Activated gamma-delta T cell treated with Interleukin-2 at 50 U/mL for 16 hours (primary cell): ENCODE data around the gene TAF11L14.
"Not testable (repeated sequence)": the region's sequence is repeated elsewhere in the genome, so short reads cannot be mapped to it uniquely, and the experiment has no call there.

Experiments
- DNase-seq: peaks from one replicate; pipeline ENCODE4 v3.0.0-alpha.2; 2020

TAF11L14 gene

DNA sequence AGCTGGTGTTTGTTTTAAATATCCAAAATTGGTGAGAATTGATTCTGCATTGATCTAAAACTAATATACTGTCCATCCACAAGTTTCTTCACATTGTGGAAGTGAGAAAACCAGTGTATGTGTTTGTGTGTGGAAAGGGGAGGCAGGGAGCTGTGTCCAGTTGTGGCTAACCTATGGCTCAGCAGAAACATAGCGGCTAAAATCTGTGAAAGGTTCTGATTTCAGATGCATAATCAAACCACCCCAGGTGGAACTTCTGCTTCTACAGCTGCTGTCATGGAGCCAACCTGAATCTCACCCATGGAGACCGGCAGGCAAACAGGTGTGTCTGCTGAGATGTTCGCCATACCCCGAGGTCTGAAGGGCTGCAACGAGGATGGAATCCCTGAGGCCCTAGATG is at the start of gene TAF11L14:
Gene TAF11L14 (plus strand): TSS at position 301 of the 400 bp plus-strand sequence.
- no peak for DNase-seq

GRCh38 chr5:17585658-17586057 is 48.6 kb upstream of the TAF11L14 start, which contains the start of gene TAF11L7:
TAF11L7 (minus strand) TSS chr5:17585758.
- DNase-seq = not testable (repeated sequence)

DNA sequence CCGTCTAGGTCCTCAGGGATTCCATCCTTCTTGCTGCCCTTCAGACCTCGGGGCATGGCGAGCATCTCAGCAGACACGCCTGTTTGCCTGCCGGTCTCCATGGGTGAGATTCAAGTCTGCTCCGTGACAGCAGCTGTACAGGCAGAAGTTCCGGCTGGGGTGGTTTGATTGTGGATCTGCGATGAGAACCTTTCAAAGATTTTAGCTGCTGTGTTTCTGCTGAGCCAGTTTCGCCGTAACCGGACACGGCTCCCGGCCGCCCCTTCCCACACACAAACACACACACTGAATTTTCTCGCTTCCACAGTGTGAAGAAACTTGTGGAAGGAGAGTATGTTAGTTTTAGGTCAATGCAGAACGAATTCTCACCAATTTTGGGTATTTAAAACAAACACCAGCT is 43.4 kb upstream of the TAF11L14 start, which contains the start of gene TAF11L8:
Gene TAF11L8 (minus strand): TSS at position 101 of the 400 bp plus-strand sequence.
- not testable (repeated sequence) for DNase-seq

- DNase-seq = not testable (repeated sequence)
Observed at GRCh38 chr5:17594255-17594654, 40.0 kb upstream of the TAF11L14 start, which contains the start of gene TAF11L9. TAF11L9 (minus strand) TSS chr5:17594394.

- DNase-seq = not testable (repeated sequence)
Observed at GRCh38 chr5:17597728-17598127, 36.5 kb upstream of the TAF11L14 start, which contains the start of gene TAF11L10. TAF11L10 (minus strand) TSS chr5:17597828.

GRCh38 chr5:17603880-17604279 is 30.4 kb upstream of the TAF11L14 start, which contains the start of gene TAF11L11:
TAF11L11 (plus strand) TSS chr5:17604183.
- DNase-seq = not testable (repeated sequence)

GRCh38 chr5:17604951-17605350 is 29.3 kb upstream of the TAF11L14 start:
- no peak for DNase-seq

DNA sequence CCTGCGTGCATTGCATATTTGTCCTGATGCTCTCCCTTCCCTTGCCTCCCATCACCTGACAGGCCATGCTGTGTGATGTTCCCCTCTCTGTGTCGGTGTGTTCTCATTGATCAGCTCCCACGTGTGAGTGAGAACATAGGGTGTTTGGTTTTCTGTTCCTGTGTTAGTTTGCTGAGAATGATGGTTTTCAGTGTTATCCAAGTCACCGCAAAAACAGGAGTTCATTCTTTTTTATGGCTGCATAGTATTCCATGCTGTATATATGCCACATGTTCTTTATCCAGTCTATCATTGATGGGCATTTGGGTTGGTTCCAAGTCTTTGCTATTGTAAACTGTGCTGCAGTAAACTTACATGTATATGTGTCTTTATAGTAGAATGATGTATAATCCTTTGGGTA is 26.8 kb upstream of the TAF11L14 start:
- DNase-seq = not testable (repeated sequence)

GRCh38 chr5:17610092-17610491 is 24.2 kb upstream of the TAF11L14 start, which contains the start of gene TAF11L12:
TAF11L12 (plus strand) TSS chr5:17610392.
- not testable (repeated sequence) for DNase-seq

- DNase-seq = no peak
Observed at GRCh38 chr5:17614872-17615605, 19.2 kb upstream of the TAF11L14 start.

GRCh38 chr5:17619354-17619753 is 14.9 kb upstream of the TAF11L14 start:
- DNase-seq = no peak

DNA sequence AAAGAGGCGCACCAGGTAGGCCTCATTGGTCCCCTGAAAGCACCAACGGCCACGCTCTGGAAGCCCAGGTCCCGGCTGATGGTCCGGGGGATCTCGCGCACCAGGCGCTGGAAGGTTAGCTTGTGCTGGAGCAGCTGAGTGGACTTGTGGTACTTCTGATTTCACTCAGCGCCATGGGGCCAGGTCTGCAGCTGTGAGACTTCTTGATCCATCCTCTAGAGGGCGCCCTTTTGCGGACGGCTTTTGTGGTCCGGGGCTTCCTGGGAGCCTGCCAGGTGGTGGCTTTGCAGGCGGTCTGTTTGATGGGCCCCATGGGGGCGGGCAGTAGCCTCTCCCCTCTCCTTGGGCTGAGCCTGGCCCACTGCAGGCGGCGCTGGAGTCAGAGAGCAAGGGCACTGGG is 13.6 kb upstream of the TAF11L14 start:
- DNase-seq = no peak

DNA sequence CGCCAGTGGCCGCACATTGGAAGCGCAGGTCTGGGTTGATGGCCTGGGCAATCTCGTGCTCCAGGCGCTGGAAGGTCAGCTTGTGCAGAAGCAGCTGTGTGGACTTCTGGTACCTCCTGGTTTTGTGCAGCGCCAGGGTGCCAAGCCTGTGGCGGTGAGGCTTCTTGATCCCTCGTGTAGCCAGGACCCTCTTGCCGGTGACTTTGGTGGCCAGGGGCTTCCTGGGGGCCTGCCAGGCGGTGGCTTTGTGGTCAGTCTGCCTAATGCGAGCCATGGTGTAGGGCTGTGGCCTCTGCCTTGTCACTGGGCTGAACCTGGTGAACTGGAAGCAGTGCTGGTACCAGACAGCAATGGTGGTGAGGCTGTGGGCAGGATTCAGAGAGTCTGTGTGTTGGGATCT is 8.6 kb upstream of the TAF11L14 start:
- DNase-seq = no peak

GRCh38 chr5:17631788-17632187 is 2.5 kb upstream of the TAF11L14 start, which contains the start of gene TAF11L13:
TAF11L13 (plus strand) TSS chr5:17632088.
- DNase-seq = not testable (repeated sequence)

DNA sequence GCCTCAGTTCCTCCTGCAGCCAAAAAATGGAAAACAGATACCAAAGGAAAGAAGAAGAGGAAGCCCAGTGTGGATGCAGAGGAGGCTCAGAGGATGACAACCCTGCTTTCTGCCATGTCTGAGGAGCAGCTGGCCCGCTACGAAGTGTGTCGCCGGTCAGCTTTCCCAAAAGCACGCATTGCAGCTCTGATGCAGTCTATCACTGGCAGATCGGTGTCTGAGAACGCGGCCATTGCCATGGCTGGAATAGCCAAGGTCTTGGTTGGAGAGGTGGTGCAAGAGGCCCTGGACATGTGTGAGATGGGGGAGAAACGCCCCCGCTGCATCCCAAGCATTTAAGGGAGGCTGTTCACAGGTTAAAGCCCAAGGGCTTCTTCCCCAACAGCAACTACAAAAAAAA is 15.0 kb downstream of the TAF11L14 start:
- DNase-seq = not testable (repeated sequence)

DNA sequence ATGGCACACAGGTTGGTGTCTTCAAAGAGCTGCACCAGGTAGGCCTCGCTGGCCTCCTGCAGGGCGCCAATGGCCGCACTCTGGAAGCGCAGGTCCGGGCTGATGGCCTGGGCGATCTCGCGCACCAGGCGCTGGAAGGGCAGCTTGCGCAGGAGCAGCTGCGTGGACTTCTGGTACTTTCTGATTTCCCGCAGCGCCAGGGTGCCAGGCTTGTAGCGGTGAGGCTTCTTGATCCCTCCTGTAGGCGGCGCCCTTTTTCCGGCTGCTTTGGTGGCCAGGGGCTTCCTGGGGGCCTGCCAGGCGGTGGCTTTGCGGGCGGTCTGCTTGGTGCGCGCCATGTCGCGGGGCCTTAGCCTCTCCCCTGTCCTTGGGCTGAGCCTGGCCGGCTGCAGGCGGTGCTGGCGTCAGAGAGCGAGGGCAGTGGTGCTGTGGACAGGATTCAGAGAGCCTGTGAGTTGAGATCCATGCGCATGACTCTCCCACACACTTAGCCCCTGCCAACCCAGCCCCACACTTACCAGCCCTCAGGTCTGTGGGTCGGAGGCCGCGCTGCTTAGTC is 21.0 kb downstream of the TAF11L14 start:
- not testable (repeated sequence) for DNase-seq

DNA sequence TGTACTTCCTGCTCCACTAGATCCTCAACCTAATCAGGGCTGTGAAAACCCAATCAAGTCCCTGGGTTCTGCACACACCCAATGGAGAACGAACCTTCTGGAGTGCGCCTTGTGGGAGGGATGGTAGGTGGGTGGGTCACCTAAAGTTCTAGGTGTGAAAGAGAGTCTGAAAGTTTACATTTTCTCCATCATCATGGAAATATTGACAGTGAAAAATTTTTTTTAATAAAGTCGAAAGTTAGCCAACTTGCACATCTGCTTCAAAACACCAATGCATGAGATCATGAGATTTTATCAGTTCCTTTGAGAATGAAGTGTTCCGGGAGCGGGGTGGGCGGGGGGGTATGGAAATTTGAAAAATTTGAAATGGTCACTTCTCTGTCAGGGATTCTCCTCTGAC is 21.7 kb downstream of the TAF11L14 start:
- no peak for DNase-seq

DNA sequence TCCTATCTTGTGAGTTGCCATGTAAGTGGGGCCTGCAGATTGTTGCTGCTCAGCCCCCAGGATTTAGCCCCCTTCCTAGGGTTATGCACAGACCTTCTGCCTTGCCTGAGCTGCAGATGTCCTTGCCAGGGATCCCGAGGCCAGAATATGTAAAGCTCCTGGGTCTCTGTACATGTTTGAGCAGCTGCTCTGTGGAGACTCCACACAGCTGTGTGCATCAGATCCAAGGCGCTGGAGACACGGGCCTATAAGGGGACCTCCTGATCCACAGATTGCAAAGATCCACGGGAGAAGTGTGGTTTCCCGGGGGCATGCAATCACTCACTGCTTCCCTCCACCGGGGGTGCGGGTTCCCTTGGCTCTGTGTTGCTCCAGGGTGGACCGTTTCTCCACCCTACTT is 28.9 kb downstream of the TAF11L14 start:
- DNase-seq = no peak

GRCh38 chr5:17665836-17666235 is 31.6 kb downstream of the TAF11L14 start:
- DNase-seq = no peak

DNA sequence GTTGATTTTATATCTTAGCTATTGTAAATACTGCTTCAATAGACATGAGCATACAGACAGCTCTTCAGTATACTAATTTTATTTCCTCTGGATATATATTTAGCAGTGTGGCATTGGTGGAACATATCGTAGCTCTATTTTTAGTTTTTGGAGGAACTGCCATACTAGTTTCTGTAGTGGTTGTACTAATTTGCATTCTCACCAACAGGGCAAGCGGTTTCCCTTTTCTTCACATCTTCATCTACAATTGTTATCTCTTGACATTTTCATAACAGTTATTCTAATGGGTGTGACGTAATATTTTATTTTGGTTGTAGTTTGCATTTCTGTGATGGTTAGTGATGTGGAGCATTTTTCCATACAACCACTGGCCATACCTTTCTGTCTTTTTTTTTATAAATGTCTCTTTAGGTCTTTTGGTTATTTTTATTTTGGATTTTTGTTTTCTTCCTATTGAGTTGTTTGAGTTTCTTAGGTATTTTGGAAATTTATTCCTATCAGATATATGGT is 32.5 kb downstream of the TAF11L14 start:
- DNase-seq = no peak

GRCh38 chr5:17670353-17670752 is 36.1 kb downstream of the TAF11L14 start:
- DNase-seq = no peak

DNA sequence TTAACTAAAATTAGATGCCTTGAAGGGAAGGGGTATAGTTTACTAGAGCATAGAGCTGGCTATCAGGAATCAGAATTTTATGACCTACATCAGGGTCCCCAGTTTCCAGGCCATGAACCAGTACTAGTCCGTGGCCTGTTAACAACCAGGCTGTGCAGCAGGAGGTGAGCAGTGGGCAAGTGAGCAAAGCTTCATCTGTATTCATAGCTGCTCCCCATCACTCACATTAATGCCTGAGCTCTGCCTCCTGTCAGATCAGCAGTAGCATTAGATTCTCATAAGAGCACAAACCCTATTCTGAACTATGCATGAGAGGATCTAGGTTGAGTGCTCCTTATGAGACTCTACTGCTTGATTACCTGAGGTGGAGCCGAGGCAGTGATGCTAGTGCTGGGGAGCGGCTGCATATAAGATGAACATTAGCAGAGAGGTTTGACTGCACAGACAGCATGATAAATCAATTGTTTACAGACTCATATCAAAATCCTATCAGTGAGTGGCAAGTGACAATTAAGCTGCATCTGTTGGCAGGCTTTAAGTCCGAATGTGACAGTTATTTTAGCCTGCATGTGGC is 44.6 kb downstream of the TAF11L14 start:
- DNase-seq = no peak

- no peak for DNase-seq
Observed at GRCh38 chr5:17679597-17680203, 45.4 kb downstream of the TAF11L14 start.
